HG03439 (cell line): ENCODE measurements around the gene HCRTR1.

ENCODE experiments used
- ATAC-seq: cut with Tn5 transposase; IDR thresholded peaks from one replicate; pipeline ENCODE4 v1.9.1; 2021; ENCODE audit warnings: mild to moderate bottlenecking, moderate library complexity; ENCODE audit not compliant: unreplicated experiment

HCRTR1 gene

DNA sequence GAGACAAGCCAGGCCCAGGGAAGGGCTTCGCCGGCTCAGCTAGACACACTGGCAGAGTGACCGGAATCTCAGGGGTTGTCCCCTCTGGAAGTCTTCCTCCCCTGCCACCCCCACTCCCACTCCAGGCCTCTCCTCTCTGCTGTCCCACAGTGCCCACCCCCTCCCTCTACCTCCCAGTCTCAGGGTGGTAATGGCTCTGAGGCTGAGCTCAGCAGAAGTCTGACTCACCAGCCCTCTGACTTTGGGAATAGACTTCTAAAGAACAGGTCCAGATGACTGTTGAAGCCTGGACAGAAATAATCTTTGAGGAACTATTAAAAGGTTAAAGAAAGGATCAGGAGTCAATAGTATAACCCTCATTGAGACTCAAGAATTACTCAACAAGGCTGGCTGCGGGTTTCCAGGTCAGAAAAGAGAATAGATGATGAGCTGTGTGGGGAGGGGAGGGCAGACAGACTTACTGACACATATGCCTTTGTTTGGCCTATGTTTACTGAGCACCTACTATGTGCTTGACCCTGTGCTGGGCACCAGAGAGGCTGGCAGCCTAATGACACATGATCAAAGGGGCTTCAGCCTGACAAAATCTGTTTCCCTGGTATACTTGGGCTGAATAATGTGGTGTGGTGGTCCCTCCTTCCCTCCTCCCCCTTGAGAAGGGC lies 8.2 kb downstream of the HCRTR1 start:
- no peak for ATAC-seq

GRCh38 chr1:31626223-31627207 lies 9.0 kb downstream of the HCRTR1 start:
- ATAC-seq, result no peak

- no peak for ATAC-seq
These were observed 9.9 kb downstream of the HCRTR1 start for GRCh38 chr1:31627301-31627929.

DNA sequence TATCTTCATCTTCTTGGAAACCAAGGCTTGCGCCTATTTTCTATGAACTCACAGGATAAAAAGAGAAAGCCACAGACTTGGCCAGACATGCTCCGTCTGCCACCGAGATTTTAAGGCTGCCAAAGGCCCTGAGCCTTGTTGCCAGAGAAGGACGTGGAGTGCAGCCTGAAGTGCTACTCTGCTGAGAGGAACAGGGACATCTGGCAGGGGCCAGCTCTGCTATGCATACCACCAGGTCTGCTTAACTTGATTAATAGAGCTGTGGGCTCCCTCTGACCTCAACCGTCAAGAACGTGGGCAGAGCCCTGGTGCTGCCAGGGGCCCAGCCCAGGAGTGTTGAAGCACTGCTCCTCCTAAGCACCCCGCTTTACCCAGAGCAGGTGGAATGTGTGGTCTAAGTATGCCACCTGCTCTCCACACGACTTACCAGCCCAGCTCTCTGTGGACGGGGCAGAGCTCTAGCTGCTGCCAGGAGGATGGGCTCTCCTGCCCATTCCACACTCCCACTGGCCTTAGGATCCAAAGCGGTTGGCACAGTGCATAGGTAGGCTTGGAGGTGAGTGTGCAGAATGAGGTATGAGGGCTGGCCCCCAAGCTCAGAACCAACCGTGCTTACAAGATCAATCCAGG lies 10.6 kb downstream of the HCRTR1 start:
- ATAC-seq, result no peak

GRCh38 chr1:31628931-31629556 lies 11.6 kb downstream of the HCRTR1 start:
- no peak for ATAC-seq

- no peak for ATAC-seq
These were observed 15.2 kb downstream of the HCRTR1 start for GRCh38 chr1:31632649-31633048.

- ATAC-seq, result no peak
These were observed 15.6 kb downstream of the HCRTR1 start for GRCh38 chr1:31633117-31633516.

DNA sequence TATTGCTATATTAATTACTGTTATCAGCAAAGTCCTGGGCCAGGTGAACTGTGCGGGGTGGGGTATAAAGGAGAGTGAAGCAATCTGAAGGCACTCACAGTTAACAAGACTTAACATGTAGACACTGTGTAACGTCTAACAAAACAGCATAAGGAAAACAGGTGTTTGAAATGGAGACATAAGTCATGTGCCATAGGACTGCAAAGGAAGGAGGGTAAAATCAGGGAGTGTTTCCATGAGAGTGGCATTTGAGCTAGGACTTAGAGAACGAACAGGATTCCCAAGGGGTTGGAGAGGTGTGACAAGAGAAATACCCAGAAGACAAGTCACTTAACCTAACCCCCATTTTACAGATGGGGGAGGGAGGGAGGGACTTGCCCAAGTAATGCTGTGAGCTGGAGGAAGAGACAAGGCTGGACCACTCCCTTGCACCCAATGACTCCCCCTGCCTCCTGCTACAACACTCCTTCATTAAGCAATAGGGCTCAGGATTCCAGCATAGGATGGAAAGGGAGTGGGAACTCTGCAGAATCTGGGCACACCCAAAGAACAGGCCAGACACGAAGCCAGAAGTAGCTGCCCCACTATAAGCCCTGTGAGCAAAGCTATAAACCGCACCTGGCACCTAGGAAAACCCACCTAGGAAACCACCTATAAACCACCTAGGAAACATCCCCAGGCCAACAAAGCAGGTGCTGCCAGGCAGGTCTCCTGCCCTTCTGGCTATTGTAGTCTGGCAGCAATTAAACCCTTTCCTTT lies 20.6 kb downstream of the HCRTR1 start:
- no peak for ATAC-seq

GRCh38 chr1:31639543-31639942 lies 22.1 kb downstream of the HCRTR1 start:
- no peak for ATAC-seq

DNA sequence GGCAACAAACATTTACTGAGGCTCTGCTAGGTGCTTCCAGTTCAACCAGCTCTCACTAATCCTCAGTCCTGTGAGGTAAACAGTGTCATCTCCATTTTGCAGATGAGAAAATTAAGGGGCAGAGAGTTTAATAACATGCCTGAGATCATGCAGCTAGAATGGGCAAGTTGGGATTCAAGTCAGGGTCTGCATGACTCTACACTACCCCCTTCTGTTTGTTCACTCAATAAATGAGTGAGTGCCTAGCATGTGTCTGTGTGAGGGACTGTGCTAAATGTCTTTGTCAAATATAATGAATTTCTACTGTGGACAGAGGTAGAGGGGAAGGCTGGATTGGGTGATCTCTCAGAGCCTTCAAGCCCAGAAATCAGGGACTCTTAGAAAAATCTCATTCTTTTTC lies 22.7 kb downstream of the HCRTR1 start:
- no peak for ATAC-seq

DNA sequence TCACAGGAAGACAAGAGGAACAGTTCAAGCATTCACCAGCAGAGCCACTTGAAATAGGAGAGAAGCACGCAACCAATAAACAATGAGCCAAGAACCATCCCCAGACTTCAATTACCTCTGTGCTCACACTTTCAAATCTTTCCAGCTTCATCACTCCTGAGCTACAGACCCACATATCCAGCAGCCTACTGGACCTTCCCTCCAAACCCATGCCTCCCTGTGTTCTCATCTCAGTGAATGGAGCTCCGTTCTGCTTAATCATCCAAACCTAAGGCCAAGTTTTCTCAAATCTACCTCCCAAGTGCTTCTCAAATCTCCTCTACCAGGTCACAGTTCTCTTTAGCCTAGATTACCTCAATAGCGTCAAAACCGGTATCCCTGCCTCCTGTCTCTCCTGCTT lies 23.5 kb downstream of the HCRTR1 start:
- ATAC-seq, result no peak

DNA sequence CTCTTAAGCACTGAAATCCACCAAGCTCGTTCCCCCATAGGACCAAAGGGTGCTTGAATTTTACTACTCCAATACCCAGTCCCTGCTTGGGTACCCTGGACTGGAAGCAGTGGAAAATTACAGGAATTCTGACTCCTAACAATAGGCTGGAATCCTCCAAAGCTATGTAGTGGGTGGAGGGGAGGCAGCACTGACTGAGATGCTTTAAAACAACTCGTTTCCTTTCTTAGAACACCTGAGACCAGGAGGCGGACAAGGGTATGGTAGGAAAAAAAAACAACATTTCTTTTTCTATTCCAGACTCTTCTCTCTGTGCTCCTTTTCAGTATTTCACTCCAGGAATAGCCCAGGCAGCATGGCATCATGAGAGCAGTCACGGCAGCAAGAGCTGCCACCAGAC lies 24.9 kb downstream of the HCRTR1 start:
- no peak for ATAC-seq

GRCh38 chr1:31642897-31643296 lies 25.4 kb downstream of the HCRTR1 start:
- no peak for ATAC-seq

- ATAC-seq, result no peak
These were observed 26.6 kb downstream of the HCRTR1 start for GRCh38 chr1:31643976-31644559.

DNA sequence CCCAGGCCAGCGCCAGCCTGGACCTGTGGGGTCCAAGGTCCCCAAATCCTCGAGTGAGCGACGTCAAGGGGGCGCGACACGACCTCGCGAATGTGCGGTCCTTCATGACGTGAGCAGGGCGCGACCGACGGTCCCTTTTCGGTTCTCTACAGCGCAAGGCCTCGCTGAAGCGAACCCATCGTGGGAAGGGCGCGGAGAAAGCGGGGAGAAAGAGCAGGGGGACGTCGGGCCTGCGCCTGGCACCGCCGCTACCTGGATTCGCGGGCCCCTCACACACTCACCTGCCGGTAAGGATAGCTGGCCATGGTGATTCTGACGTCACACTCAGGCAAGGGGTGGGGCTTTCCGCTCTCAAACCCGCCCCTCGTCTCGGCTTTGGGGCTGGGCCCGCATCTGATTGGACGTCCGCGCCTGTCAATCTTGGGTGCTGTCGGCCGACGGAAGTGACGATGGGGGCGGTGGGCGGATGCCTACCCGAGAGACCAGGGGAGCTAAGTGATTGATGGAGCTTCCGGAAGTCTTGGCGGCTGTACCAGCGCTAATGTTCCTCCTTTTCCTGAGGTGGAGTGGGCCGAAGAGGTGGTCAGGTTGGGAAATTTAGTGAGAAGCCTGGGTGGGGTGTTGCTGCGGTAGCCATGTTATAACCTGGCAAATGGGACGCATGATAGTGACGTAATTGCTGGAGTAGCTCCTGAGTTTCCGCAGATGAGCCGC lies 27.2 kb downstream of the HCRTR1 start, which contains the start of gene PEF1:
Gene PEF1, minus strand, starts transcription at position 317 of the 714 bp plus-strand sequence. Its CDS starts 12 bp downstream, at position 305.
- peak; percentile 95 for ATAC-seq

DNA sequence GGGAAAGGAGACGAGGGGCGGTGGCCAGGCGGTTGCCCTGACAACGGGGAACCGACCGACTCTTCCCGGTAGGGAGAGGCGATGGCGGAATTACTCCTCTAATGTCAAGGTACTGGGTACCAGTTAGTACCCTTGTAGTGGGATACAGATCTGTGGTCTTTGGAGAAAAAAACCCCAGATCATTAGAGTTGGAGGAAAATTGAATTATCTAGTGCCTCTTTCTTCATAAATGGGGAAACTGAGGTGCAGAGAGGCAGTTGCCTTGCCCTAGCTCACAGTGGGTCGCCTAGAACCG lies 27.7 kb downstream of the HCRTR1 start:
- ATAC-seq, result no peak

DNA sequence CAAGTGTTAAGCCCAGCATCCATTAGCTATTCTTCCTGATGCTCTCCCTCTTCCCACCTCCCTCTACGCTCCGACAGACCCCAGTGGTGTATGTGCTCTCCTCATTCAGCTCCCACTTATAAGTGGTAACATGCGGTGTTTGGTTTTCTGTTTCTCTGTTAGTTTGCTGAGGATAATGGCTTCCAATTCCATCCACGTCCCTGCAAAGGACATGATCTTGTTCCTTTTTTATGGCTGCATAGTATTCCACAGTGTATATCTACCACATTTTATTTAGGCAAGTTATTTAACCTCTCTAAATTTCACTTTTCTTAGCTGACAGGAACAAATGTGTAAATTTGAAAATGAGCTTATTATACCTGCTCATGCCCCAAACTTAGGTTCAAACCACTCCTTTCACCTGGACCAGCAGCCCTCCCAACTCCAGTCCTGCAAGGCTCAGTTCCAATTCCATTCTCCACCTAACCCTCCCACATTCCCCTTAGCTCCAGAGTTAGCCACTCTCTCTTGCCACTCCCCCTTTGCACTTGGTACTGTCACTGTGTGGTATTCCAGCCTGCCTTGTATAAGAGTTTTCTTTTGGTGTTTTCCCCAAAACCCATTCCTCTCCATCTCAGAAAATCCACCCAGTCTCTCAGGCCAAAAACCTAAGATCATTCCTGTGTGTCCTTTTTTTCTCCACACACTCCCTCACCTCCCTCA lies 28.9 kb downstream of the HCRTR1 start:
- ATAC-seq, result no peak

DNA sequence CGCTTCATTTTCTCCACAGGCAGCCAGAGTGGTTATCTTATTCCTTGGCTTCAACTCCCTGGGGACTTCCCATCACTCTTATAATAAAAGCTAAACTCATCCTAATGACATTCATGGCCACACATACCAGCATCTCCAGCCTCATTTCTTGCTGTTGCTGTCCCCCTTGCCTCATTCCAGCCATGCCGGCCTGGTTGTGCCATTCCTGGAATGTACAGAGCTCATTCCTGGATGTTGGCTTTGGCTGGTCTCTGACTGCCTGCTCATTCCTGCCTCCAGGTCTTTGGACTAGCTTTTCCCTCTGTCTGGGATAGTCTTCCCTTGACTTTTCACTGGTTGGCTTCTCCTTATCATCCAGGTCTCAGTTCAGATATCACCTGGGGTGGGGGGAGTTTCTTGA lies 29.6 kb downstream of the HCRTR1 start:
- no peak for ATAC-seq
